ENCODE data around the gene CAPN5. TPM values are rescaled to one million over a fixed set of nuclear protein-coding genes. Genes with fewer than 3 reads are reported as not detected.

The CAPN5 gene
- total and polyA plus RNA-seq, 2 of the 13 experiments (the other 11 are each of a cell fraction or from before 2014, with no cell fraction given): 0.27 to 1.2 TPM

DNA sequence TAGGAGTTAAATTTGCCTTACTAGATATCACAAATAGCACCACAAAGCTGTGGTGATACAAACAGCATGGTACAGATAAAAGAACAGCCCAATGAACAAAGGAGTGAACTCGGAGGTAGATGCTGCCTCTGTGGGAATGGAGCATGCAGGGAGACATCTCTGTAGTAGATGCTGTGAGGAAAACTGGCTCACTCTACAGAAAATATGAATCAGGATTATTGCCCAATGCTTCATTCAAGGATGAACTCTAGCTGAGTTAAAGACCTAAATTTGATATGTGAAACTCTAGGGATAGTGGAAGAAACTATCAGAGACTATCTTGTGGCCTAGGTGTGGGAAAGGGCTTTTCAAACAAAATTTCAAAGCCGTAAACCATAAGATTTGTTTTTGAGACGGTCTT, 15.3 kb upstream of the CAPN5 start (continued):
- TF ChIP-seq ZBTB3 (CRISPR knock-in tag; IDR thresholded peaks at IDR 0.05; ENCODE audit: borderline replicate concordance, low read depth): no peak

- TF ChIP-seq ZNF768 (CRISPR knock-in tag; IDR thresholded peaks at IDR 0.05) (no peak), ZNF530 (CRISPR knock-in tag; IDR thresholded peaks at IDR 0.05; ENCODE audit: low read depth) (no peak), HIVEP1 (CRISPR knock-in tag; IDR thresholded peaks at IDR 0.05) (no peak), SIX1 (CRISPR knock-in tag; IDR thresholded peaks at IDR 0.05; ENCODE audit: borderline replicate concordance) (no peak), XRCC5 (optimal IDR thresholded peaks at IDR 0.05; ENCODE audit: low read length) (no peak), SRY (CRISPR knock-in tag; IDR thresholded peaks at IDR 0.05) (no peak), SMARCE1 (IDR thresholded peaks at IDR 0.05; ENCODE audit: borderline replicate concordance) (no peak), ZBTB42 (CRISPR knock-in tag; IDR thresholded peaks at IDR 0.05) (no peak), ZNF543 (CRISPR knock-in tag; IDR thresholded peaks at IDR 0.05) (no peak), ZNF775 (CRISPR knock-in tag; IDR thresholded peaks at IDR 0.05; ENCODE audit: borderline replicate concordance) (no peak), ZSCAN12 (CRISPR knock-in tag; IDR thresholded peaks at IDR 0.05) (no peak), ZNF556 (CRISPR knock-in tag; IDR thresholded peaks at IDR 0.05; ENCODE audit: borderline replicate concordance) (no peak), CREBL2 (CRISPR knock-in tag; IDR thresholded peaks at IDR 0.05; ENCODE audit: borderline replicate concordance) (no peak), DDIT3 (CRISPR knock-in tag; IDR thresholded peaks at IDR 0.05) (no peak), ZNF230 (CRISPR knock-in tag; IDR thresholded peaks at IDR 0.05) (no peak), CHD4 (IDR thresholded peaks at IDR 0.05; ENCODE audit: borderline replicate concordance, low read length) (no peak), ATM (IDR thresholded peaks at IDR 0.05; ENCODE audit: borderline replicate concordance) (no peak)
- TF ChIP-seq, protein P1, sequence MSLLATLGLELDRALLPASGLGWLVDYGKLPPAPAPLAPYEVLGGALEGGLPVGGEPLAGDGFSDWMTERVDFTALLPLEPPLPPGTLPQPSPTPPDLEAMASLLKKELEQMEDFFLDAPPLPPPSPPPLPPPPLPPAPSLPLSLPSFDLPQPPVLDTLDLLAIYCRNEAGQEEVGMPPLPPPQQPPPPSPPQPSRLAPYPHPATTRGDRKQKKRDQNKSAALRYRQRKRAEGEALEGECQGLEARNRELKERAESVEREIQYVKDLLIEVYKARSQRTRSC (CRISPR knock-in tag; IDR thresholded peaks at IDR 0.05; ENCODE audit: low read depth): no peak
- TF ChIP-seq, protein P2, sequence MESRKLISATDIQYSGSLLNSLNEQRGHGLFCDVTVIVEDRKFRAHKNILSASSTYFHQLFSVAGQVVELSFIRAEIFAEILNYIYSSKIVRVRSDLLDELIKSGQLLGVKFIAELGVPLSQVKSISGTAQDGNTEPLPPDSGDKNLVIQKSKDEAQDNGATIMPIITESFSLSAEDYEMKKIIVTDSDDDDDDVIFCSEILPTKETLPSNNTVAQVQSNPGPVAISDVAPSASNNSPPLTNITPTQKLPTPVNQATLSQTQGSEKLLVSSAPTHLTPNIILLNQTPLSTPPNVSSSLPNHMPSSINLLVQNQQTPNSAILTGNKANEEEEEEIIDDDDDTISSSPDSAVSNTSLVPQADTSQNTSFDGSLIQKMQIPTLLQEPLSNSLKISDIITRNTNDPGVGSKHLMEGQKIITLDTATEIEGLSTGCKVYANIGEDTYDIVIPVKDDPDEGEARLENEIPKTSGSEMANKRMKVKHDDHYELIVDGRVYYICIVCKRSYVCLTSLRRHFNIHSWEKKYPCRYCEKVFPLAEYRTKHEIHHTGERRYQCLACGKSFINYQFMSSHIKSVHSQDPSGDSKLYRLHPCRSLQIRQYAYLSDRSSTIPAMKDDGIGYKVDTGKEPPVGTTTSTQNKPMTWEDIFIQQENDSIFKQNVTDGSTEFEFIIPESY (CRISPR knock-in tag; IDR thresholded peaks at IDR 0.05): no peak
- Histone ChIP-seq H3K27ac (ENCODE audit: extremely low read length, insufficient read depth, low read length) (no peak overlapping the region), H3K27me3 (ENCODE audit: control insufficient read depth in 1 of 2, insufficient read depth in 2 of 2, low read length in 2 of 2) (peaks cover 1 to 13% of the 10 kb centered on the region in 2 experiments; a peak in 2 of 5 replicates), H3K79me2 (ENCODE audit: insufficient read depth, low read length) (no peaks in the 10 kb centered on the region), H2AFZ (ENCODE audit: low read length) (no peak overlapping the region), H3K36me3 (replicated peaks in 1 of 2; ENCODE audit: control insufficient read depth in 1 of 2, insufficient read depth in 2 of 2, low read length in 2 of 2) (no peaks in the 10 kb centered on the region), H4K20me1 (ENCODE audit: insufficient read depth, low read length) (no peaks in the 10 kb centered on the region), H3K4me1 (ENCODE audit: insufficient read depth, low read length) (peaks cover 10% of the 10 kb centered on the region), H3K9me3 (ENCODE audit: low read length) (peaks cover 19% of the 10 kb centered on the region), H3K4me2 (ENCODE audit: low read depth, low read length) (no peak overlapping the region), H3K4me3 (replicated peaks in 1 of 3; ENCODE audit: insufficient read depth in 1 of 3, low read depth in 2 of 3, low read length in 3 of 3) (no peak overlapping the region), H3K9ac (ENCODE audit: insufficient read depth, low read depth, low read length) (no peak overlapping the region)
- ATAC-seq (no peak), DNase-seq (ENCODE audit: low spot score) (no peak), FAIRE-seq (no peak)
- BruUV-seq (replicated peaks): no TSS peak
- POLR2A ChIA-PET: no interaction called here
- intact Hi-C loops (cut with micrococcal nuclease; ENCODE audit: unreplicated experiment) (no loop called here), in situ Hi-C loops (cut with HindIII; ENCODE audit: extremely low pct_ligation_motif_present, low pct_unique_long_range_greater_than_20kb) (no loop called here)
- CTCF ChIA-PET (ENCODE audit: low intra/inter-chr PET ratio, low total read pairs): no interaction called here
- 47% methylated on average over 7 of the region's 7 CpGs for WGBS (ENCODE audit: low lambda C conversion rate)
These were observed 14.3 kb upstream of the CAPN5 start for GRCh38 chr11:77052518-77052917.

All from HepG2 (cell line).